ENCODE measurements around the gene RPE. TPM values are rescaled to one million over a fixed set of nuclear protein-coding genes. Genes with fewer than 3 reads are reported as not detected.

Gene RPE
- total and polyA plus RNA-seq, 4 donors, result 12.3 to 50.1 (median 19.2) TPM

DNA sequence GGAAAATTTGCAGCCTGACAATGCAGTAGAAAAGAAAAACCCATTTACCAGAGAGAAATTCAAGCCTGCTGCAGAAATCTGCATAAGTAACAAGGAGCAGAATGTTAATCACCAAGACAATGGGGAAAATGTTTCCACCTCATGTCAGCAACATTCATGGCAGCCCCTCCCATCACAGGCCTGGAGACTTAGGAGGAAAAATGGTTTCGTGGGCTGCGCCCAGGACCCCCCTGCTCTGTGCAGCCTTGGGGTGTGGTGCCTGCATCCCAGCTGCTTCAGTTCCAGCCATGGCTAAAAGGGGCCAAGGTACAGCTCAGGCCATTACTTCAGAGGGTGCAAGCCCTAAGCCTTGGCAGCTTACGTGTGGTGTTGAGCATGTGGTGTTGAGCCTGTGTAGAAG is 53.4 kb downstream of the RPE start (continued):
- TF ChIP-seq, protein P1, sequence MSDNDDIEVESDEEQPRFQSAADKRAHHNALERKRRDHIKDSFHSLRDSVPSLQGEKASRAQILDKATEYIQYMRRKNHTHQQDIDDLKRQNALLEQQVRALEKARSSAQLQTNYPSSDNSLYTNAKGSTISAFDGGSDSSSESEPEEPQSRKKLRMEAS (IDR thresholded peaks at IDR 0.05), result no peak
- TF ChIP-seq EGR1 (IDR thresholded peaks at IDR 0.05; ENCODE audit: low read depth in 2 of 2) (no peak), FOXA2 (IDR thresholded peaks at IDR 0.05) (no peak)

DNA sequence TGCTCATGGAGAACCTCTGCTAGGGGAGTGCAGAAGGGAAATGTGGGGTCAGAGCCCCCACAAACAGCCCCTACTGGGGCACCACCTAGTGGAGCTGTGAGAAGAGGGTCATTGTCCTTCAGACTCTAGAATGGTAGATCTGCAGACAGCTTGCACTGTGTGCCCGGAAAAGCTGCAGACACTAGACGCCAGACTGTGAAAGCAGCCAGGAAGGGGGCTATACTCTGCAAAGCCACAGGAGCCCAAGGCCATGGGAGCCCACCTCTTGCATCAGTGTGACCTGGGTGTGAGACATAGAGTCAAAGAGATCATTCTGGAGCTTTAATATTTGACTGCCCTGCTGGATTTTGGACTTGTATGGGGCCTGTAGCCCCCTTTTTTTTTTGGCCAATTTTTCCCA is 60.9 kb downstream of the RPE start:
- TF ChIP-seq SP1 (IDR thresholded peaks at IDR 0.05), result no peak
- no peak for TF ChIP-seq RXRA (IDR thresholded peaks at IDR 0.05)
- TF ChIP-seq, protein P2, sequence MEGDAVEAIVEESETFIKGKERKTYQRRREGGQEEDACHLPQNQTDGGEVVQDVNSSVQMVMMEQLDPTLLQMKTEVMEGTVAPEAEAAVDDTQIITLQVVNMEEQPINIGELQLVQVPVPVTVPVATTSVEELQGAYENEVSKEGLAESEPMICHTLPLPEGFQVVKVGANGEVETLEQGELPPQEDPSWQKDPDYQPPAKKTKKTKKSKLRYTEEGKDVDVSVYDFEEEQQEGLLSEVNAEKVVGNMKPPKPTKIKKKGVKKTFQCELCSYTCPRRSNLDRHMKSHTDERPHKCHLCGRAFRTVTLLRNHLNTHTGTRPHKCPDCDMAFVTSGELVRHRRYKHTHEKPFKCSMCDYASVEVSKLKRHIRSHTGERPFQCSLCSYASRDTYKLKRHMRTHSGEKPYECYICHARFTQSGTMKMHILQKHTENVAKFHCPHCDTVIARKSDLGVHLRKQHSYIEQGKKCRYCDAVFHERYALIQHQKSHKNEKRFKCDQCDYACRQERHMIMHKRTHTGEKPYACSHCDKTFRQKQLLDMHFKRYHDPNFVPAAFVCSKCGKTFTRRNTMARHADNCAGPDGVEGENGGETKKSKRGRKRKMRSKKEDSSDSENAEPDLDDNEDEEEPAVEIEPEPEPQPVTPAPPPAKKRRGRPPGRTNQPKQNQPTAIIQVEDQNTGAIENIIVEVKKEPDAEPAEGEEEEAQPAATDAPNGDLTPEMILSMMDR (IDR thresholded peaks at IDR 0.05; ENCODE audit: low read depth, low read length, missing input control), result no peak
- no peak for TF ChIP-seq JUND (IDR thresholded peaks at IDR 0.05)
- 97% methylated on average over 2 of the region's 2 CpGs for WGBS
- no peaks in the 10 kb centered on the region for H3K4me1 ChIP-seq (ENCODE audit: control insufficient read depth in 4 of 4, insufficient read depth in 4 of 4, low read length in 3 of 4)
- H3K27me3 ChIP-seq (ENCODE audit: control insufficient read depth in 4 of 4, insufficient read depth in 4 of 4, low read length in 3 of 4), result no peaks in the 10 kb centered on the region
- no peak for DNase-seq (ENCODE audit: low spot score)
- H3K9ac ChIP-seq (ENCODE audit: low read depth in 1 of 2, low read length in 2 of 2), result no peak overlapping the region
- peaks cover 0 to 2% (median 0%) of the 10 kb centered on the region in 4 donors for H3K36me3 ChIP-seq (ENCODE audit: control insufficient read depth in 4 of 4, insufficient read depth in 3 of 4, low read depth in 1 of 4, low read length in 3 of 4)
- H3K27ac ChIP-seq (ENCODE audit: low read depth in 1 of 2, low read length in 2 of 2), result no peak overlapping the region
- no peaks in the 10 kb centered on the region for H3K9me3 ChIP-seq (ENCODE audit: control insufficient read depth in 4 of 4, low read length in 3 of 4)
- H3K4me3 ChIP-seq (ENCODE audit: low read depth in 1 of 3, low read length in 3 of 3), result no peak overlapping the region

Other genes starting within 250 kb of the RPE start
- gene UNC80, start 230.8 kb upstream of the RPE start, total RNA-seq, result under 1 TPM; under 0.01 to 0.05 TPM
- gene UNC80, start 230.8 kb upstream of the RPE start, polyA plus RNA-seq, result under 1 TPM in 1 of 2 donors, not detected in 1; 0.02 TPM
- gene KANSL1L, start 168.8 kb downstream of the RPE start, total RNA-seq, result 10 to 100 TPM; 18.3 to 31.6 TPM
- 1 to 10 TPM; 2.1 to 4.4 TPM for gene KANSL1L, start 168.8 kb downstream of the RPE start, polyA plus RNA-seq
- 10 to 100 TPM in 1 of 2 donors, 1 to 10 TPM in 1; 1.9 to 19.6 TPM for gene ACADL, start 222.8 kb downstream of the RPE start, total RNA-seq
- gene ACADL, start 222.8 kb downstream of the RPE start, polyA plus RNA-seq, result 10 to 100 TPM; 10.8 to 22.3 TPM

Data from liver (tissue), 9 donors.